ENCODE measurements around the gene TMEM8B. TPM values are rescaled to one million over a fixed set of nuclear protein-coding genes. Genes with fewer than 3 reads are reported as not detected.
A peak's percentile ranks its signal among the peaks of the same experiment; 100 is the strongest.
"Not testable (repeated sequence)": the region's sequence is repeated elsewhere in the genome, so short reads cannot be mapped to it uniquely, and the experiment has no call there.

The TMEM8B gene
- total RNA-seq, 1 experiment from 2014 or later, result 0.55 TPM

DNA sequence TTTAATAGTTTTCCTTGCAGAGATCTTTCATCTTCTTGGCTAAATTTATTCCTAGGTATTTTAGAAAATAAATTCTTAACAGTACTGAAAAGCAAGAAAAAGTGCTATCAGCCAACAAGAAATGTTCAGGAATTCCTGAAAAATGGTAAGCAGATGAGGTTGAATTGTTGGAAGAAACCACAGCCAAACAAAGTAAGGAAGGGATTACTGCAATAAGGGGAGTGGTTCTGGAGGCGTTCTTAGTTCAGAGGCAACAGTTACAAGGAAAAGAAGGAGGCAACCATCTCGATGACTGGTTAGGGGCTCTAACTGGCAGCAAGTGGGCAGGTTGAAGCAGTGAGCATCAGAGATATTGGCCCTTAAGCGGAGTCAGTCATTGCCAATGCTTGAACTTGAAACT is 54.0 kb downstream of the TMEM8B start:
- in situ Hi-C loops (cut with HindIII; ENCODE audit: low pct_unique_long_range_greater_than_20kb, low sequenced_read_pairs), result no loop called here
- no peak for DNase-seq (ENCODE audit: low read depth, low spot score)

- DNase-seq (ENCODE audit: low read depth, low spot score); in situ Hi-C loops (cut with HindIII; ENCODE audit: low pct_unique_long_range_greater_than_20kb, low sequenced_read_pairs): not testable (repeated sequence)
Observed at GRCh38 chr9:35884908-35885307, 55.9 kb downstream of the TMEM8B start.

- in situ Hi-C loops (cut with HindIII; ENCODE audit: low pct_unique_long_range_greater_than_20kb, low sequenced_read_pairs), result no loop called here
- DNase-seq (ENCODE audit: low read depth, low spot score), result no peak
Observed at GRCh38 chr9:35891646-35892045, 62.6 kb downstream of the TMEM8B start.

DNA sequence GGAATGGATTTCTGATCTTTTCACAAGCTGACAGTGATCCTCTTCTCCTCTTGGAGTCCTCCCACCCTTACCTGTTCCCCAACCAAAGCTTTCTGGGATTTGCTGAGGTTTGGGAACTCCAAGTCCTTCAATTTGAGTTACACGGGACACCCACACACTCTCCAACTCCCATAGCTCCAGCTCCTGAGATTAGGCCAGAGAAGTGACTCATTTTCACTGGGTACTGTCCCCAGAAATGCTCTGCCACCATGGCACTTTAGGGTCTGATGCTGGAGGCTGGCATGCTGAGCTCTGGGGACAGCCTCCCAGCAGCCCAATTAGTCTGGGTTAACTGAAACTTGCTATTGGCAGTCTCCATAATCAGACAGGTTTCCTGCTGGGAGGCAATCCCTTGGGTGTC is 63.0 kb downstream of the TMEM8B start:
- in situ Hi-C loops (cut with HindIII; ENCODE audit: low pct_unique_long_range_greater_than_20kb, low sequenced_read_pairs), result no loop called here
- no peak for DNase-seq (ENCODE audit: low read depth, low spot score)

- DNase-seq (ENCODE audit: low read depth, low spot score), result no peak
- in situ Hi-C loops (cut with HindIII; ENCODE audit: low pct_unique_long_range_greater_than_20kb, low sequenced_read_pairs), result no loop called here
Observed at GRCh38 chr9:35896570-35896969, 67.5 kb downstream of the TMEM8B start.

- in situ Hi-C loops (cut with HindIII; ENCODE audit: low pct_unique_long_range_greater_than_20kb, low sequenced_read_pairs), result not testable (repeated sequence)
Observed at GRCh38 chr9:35897376-35898099, 68.5 kb downstream of the TMEM8B start.

GRCh38 chr9:35898337-35898736 is 69.3 kb downstream of the TMEM8B start:
- in situ Hi-C loops (cut with HindIII; ENCODE audit: low pct_unique_long_range_greater_than_20kb, low sequenced_read_pairs), result no loop called here
- no peak for DNase-seq (ENCODE audit: low read depth, low spot score)

More at GRCh38 chr9:35897376-35898099, 68.5 kb downstream of the TMEM8B start:
- DNase-seq (ENCODE audit: low read depth, low spot score), result not testable (repeated sequence)

DNA sequence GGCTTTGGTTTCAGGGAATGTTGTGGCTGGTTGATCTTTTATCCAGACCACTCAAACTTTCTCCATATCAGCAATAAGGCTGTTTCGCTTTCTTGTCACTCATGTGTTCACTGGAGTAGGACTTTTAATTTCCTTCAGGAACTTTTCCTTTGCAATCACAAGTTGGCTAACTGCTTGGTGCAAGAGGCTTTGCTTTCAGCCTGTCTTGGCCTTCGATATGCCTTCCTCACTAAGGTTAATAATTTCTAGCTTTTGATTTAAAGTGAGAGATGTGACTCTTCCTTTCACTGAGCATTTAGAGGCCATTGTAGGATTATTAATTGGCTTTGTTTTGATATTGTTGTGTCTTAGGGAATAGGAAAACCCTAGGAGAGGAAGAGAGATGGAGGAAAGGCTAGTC is 70.0 kb downstream of the TMEM8B start:
- no peak for DNase-seq (ENCODE audit: low read depth, low spot score)
- in situ Hi-C loops (cut with HindIII; ENCODE audit: low pct_unique_long_range_greater_than_20kb, low sequenced_read_pairs), result no loop called here

- DNase-seq (ENCODE audit: low read depth, low spot score), result peak; percentile 63
- in situ Hi-C loops (cut with HindIII; ENCODE audit: low pct_unique_long_range_greater_than_20kb, low sequenced_read_pairs), result no loop called here
Observed at GRCh38 chr9:35903049-35903448, 74.0 kb downstream of the TMEM8B start.

GRCh38 chr9:35904338-35904737 is 75.3 kb downstream of the TMEM8B start:
- no peak for DNase-seq (ENCODE audit: low read depth, low spot score)
- in situ Hi-C loops (cut with HindIII; ENCODE audit: low pct_unique_long_range_greater_than_20kb, low sequenced_read_pairs), result no loop called here

- DNase-seq (ENCODE audit: low read depth, low spot score), result no peak
- in situ Hi-C loops (cut with HindIII; ENCODE audit: low pct_unique_long_range_greater_than_20kb, low sequenced_read_pairs), result no loop called here
Observed at GRCh38 chr9:35905051-35905781, 76.2 kb downstream of the TMEM8B start.

- in situ Hi-C loops (cut with HindIII; ENCODE audit: low pct_unique_long_range_greater_than_20kb, low sequenced_read_pairs), result no loop called here
Observed at GRCh38 chr9:35905912-35906679, 77.1 kb downstream of the TMEM8B start, which contains the start of gene HRCT1. TSS of gene HRCT1 (plus strand) at chr9:35906202. CDS start at chr9:35906288, 86 bp downstream.

GRCh38 chr9:35906923-35907699 is 78.1 kb downstream of the TMEM8B start:
- in situ Hi-C loops (cut with HindIII; ENCODE audit: low pct_unique_long_range_greater_than_20kb, low sequenced_read_pairs), result no loop called here
- DNase-seq (ENCODE audit: low read depth, low spot score), result no peak

More at GRCh38 chr9:35905912-35906679, 77.1 kb downstream of the TMEM8B start, which contains the start of gene HRCT1:
- DNase-seq (ENCODE audit: low read depth, low spot score), result no peak

GRCh38 chr9:35907711-35908503 is 78.9 kb downstream of the TMEM8B start:
- in situ Hi-C loops (cut with HindIII; ENCODE audit: low pct_unique_long_range_greater_than_20kb, low sequenced_read_pairs), result no loop called here
- no peak for DNase-seq (ENCODE audit: low read depth, low spot score)

DNA sequence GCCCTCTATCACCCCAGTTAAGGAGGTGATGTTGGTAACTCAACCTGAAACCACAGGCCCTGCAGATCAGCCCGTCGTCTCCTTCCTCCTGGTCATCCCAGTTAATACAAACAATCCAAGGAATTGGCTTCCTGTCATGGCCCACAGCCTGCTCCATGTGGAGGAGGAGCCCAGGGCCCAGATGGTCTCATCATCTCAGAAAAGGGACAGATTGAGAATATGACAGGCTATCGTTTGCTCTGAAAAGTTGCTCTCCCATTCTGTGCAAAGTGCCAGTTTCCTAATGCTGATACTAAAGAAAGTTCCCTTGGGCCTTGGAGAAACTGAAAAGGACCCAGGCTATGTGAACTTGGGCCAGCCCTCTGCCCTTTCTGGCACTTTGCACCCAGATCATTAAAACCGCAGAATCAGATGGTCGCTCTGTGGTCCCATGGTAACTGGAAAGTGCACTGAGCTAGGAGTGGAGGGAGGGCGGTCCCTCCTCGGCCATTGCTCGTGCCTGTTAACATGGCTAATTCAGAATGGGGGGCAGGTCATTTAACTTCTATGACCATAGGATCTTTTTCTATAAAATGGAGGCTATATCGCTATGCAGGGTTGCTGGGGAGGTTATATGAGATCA is 79.6 kb downstream of the TMEM8B start:
- no peak for DNase-seq (ENCODE audit: low read depth, low spot score)
- in situ Hi-C loops (cut with HindIII; ENCODE audit: low pct_unique_long_range_greater_than_20kb, low sequenced_read_pairs), result no loop called here

GRCh38 chr9:35909274-35909673 is 80.2 kb downstream of the TMEM8B start, which contains the start of gene SPAAR:
TSS of gene SPAAR (plus strand) at chr9:35909490. CDS start at chr9:35910464, 974 bp downstream.
- no peak for DNase-seq (ENCODE audit: low read depth, low spot score)
- in situ Hi-C loops (cut with HindIII; ENCODE audit: low pct_unique_long_range_greater_than_20kb, low sequenced_read_pairs), result no loop called here

Measured in SK-MEL-5 (cell line).